ENCODE results near the gene TBC1D16.

DNA sequence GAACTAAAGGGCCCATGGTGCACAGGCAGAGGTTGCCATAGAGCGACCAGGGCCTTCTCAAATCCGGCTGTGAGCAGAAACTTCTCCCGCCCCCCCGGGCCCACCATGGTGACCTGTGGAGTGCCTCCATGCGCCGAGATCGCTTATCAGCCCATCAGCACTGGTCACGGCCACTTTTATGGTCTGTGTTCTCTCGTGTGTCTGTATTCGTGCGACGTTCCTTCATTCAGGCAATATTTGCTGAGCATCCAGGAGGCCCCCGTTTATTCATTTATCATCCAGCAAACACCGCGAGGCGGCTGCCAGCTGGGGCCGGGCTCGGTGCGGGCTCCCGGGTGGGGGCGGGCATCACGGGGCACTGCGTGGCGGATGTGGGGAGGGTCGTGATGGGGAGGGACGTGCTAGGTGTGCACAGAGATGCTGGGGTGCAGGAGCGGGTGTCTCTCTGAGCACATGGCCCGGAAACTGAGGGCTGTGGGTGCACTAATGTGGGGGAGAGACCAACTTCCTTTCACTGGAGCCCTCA is 108.5 kb downstream of the TBC1D16 start:
- no peak for TF ChIP-seq CTCF (conservative IDR thresholded peaks at IDR 0.05 in 1 of 2, IDR thresholded peaks at IDR 0.05 in 1 of 2; ENCODE audit: low read depth in 1 of 2, low read length in 2 of 2)
- TF ChIP-seq EZH2 (IDR thresholded peaks at IDR 0.05; ENCODE audit: low read length, missing control alignments): no peak
